Spleen (tissue), 11 donors: ENCODE results near the gene WDR72. TPM values are rescaled to one million over a fixed set of nuclear protein-coding genes. Genes with fewer than 3 reads are reported as not detected.

ENCODE experiments used
- DNase-seq: peaks from one replicate; pipeline ENCODE4 v3.0.0-alpha.2; 2020
- H3K27ac ChIP-seq, 8 donors: fragments of 200-600 bp; sonication (generic) in 7 of 8; 1 replicate in 4 of 8; 2 replicates in 4 of 8; pipeline versions ENCODE4 v1.5.0 to v1.8.0; 2016 to 2021; ENCODE audit warnings: inconsistent platforms in 4 of 8, mild to moderate bottlenecking in 4 of 8, moderate library complexity in 1 of 8
- H3K27me3 ChIP-seq, 7 donors: fragments of 200-600 bp; sonication (generic) in 6 of 7; replicated peaks in 1 of 7; 1 replicate in 4 of 7; 2 replicates in 3 of 7; pipeline versions ENCODE4 v1.5.0 to v1.8.0; 2016 to 2021; ENCODE audit warnings: inconsistent platforms in 3 of 7, mild to moderate bottlenecking in 1 of 7
- H3K36me3 ChIP-seq, 6 donors: fragments of 200-600 bp; sonication (generic) in 5 of 6; 1 replicate in 4 of 6; 2 replicates in 2 of 6; pipeline versions ENCODE4 v1.5.0 to v1.8.0; 2016 to 2021; ENCODE audit warnings: inconsistent platforms in 2 of 6
- H3K4me1 ChIP-seq, 6 donors: fragments of 200-600 bp; sonication (generic) in 5 of 6; 1 replicate in 3 of 6; 2 replicates in 3 of 6; pipeline versions ENCODE4 v1.5.0 to v1.8.0; 2016 to 2021; ENCODE audit warnings: inconsistent platforms in 3 of 6
- H3K4me3 ChIP-seq, 8 donors: fragments of 200-600 bp; sonication (generic) in 7 of 8; 1 replicate in 4 of 8; 2 replicates in 4 of 8; pipeline versions ENCODE4 v1.5.0 to v1.8.0; 2016 to 2021; ENCODE audit warnings: inconsistent platforms in 4 of 8, mild to moderate bottlenecking in 4 of 8, moderate library complexity in 2 of 8
- H3K9me3 ChIP-seq, 8 donors: fragments of 200-600 bp; sonication (generic) in 7 of 8; 1 replicate in 4 of 8; 2 replicates in 4 of 8; pipeline versions ENCODE4 v1.5.0 to v1.8.0; 2016 to 2021; ENCODE audit warnings: inconsistent platforms in 4 of 8
- POLR2A ChIP-seq, 3 donors: fragments of 450-650 bp; IDR thresholded peaks; one replicate each; pipeline ENCODE4 v1.5.1; 2017; ENCODE audit warnings: antibody characterized with exemption in 3 of 3, mild to moderate bottlenecking in 1 of 3
- POLR2AphosphoS5 ChIP-seq, 3 donors: sonication (generic); formaldehyde crosslinking; IDR thresholded peaks; one replicate each; pipeline ENCODE4 v1.5.1; 2017; ENCODE audit warnings: antibody characterized with exemption in 3 of 3
- WGBS, 5 donors: extraction: QIAGEN DNeasy Blood & Tissue Kit in 3 of 5; methylation state at CpG; one replicate each; pipeline versions ENCODE4 v1.1.5 to v1.1.7; 2013 to 2018; 5-methylcytosine and 5-hydroxymethylcytosine counted together
- intact Hi-C: fragments of 100-400 bp; cut with DNase I; formaldehyde crosslinking; loops from one replicate; pipeline ENCODE4 v1.15.0; 2023; ENCODE audit warnings: low total_unique reads
- polyA plus RNA-seq, 3 donors: library from polyadenylated mRNA; stranded (reverse); fragments of 200-250 nt; gene quantifications; one replicate each; pipeline ENCODE4 v1.2.1, GENCODE V29; 2013
- total RNA-seq, 7 donors: library from RNA; depleted of rRNA in 3 of 7; stranded (reverse); fragments of >200 nt in 3 of 7; fragmentation: NEBNext Ultra II Directional in 4 of 7; extraction: Animal tissue kit (Norgen Biotek cat#: 25700) in 4 of 7; gene quantifications; one replicate each; pipeline versions ENCODE4 v1.1.0 to v1.2.1, GENCODE V29; 2016 to 2021
- TF ChIP-seq, protein P1 (sequence below), 11 experiments: fragments of 200-600 bp in 7 of 11; fragments of 450-650 bp in 4 of 11; sonication (generic) in 4 of 11; IDR thresholded peaks in 8 of 11; conservative IDR thresholded peaks in 3 of 11; 1 replicate in 7 of 11; 2 replicates in 4 of 11; pipeline versions ENCODE4 v1.4.0 to v1.8.0; 2016 to 2021; ENCODE audit warnings: antibody characterized with exemption in 11 of 11, inconsistent platforms in 4 of 11, mild to moderate bottlenecking in 1 of 11
- donor health status: healthy with polysubstance abuse.
- donor health status: DM: no; HTN: no; CAD: no; lungs with moderate emphysema.
- donor health status: DM: no; HTN: no; CAD: no.
- donor health status: Bipolar disorder and iron deficiency.
- donor health status: healthy.
- donor health status: DM: no; HTN: no; CAD: no.
- donor health status: DM: yes; HTN: yes; CAD: no.

Gene WDR72
- total and polyA plus RNA-seq, 10 donors = not detected

DNA sequence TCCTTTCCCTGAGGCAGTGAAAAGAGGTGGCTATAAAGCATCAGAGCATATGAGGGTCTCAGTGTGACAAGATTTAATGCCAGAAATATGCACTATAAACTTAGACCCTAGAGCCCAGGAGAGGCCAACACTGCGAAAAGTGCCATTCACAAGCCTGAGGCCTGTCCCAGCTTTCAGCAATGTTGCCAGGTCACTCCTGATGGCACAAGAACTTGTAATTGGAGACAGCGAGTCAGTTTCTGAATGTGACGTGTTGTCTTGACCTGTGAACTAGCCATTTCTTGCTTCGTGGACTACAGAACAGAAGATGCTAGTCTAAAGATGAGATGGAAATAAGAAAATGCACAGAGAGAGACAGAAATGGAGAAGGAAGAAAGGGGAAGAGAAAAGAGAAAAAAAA is 87.9 kb downstream of the WDR72 start:
- no peak overlapping the region for H3K4me3 ChIP-seq
- 69 to 80% (median 75%) methylated on average over 4 of the region's 4 CpGs for WGBS, 5 donors
- intact Hi-C loops = no loop called here
- H3K27ac ChIP-seq = no peak overlapping the region
- no peaks in the 10 kb centered on the region for H3K27me3 ChIP-seq
- no peaks in the 10 kb centered on the region for H3K36me3 ChIP-seq
- DNase-seq = no peak
- TF ChIP-seq, protein P1, sequence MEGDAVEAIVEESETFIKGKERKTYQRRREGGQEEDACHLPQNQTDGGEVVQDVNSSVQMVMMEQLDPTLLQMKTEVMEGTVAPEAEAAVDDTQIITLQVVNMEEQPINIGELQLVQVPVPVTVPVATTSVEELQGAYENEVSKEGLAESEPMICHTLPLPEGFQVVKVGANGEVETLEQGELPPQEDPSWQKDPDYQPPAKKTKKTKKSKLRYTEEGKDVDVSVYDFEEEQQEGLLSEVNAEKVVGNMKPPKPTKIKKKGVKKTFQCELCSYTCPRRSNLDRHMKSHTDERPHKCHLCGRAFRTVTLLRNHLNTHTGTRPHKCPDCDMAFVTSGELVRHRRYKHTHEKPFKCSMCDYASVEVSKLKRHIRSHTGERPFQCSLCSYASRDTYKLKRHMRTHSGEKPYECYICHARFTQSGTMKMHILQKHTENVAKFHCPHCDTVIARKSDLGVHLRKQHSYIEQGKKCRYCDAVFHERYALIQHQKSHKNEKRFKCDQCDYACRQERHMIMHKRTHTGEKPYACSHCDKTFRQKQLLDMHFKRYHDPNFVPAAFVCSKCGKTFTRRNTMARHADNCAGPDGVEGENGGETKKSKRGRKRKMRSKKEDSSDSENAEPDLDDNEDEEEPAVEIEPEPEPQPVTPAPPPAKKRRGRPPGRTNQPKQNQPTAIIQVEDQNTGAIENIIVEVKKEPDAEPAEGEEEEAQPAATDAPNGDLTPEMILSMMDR (IDR thresholded peaks at IDR 0.05 in 8 of 11, conservative IDR thresholded peaks at IDR 0.05 in 3 of 11) = no peak
- TF ChIP-seq POLR2A (IDR thresholded peaks at IDR 0.05) = no peak
- no peak for TF ChIP-seq POLR2AphosphoS5 (IDR thresholded peaks at IDR 0.05)
- H3K4me1 ChIP-seq = no peaks in the 10 kb centered on the region
- H3K9me3 ChIP-seq = no peaks in the 10 kb centered on the region

DNA sequence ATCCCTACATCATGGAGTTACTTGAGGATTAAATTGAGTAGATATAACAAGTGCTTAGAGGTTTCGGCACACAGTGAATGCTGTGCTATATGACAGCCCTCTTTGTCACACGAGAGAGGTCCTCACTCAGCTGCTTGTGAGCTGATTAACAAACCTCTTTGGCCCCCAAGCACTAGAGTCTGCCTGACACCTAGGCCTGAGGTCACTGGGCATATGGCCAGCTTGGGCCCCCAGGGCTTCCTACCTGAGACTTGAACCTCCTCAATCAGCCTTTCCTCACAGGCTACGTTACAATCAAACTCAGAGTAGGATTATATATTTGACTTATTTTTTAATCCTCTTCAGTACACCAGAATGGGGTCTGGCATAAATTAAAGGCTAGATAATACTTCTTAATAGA is 88.8 kb downstream of the WDR72 start:
- Histone ChIP-seq H3K4me3 (no peak overlapping the region), H3K9me3 (no peaks in the 10 kb centered on the region), H3K27ac (no peak overlapping the region), H3K27me3 (no peaks in the 10 kb centered on the region), H3K4me1 (no peaks in the 10 kb centered on the region), H3K36me3 (no peaks in the 10 kb centered on the region)
- intact Hi-C loops = no loop called here
- WGBS, 5 donors = 71 to 89% (median 77%) methylated on average over 3 of the region's 3 CpGs
- DNase-seq = no peak
- TF ChIP-seq POLR2AphosphoS5 (IDR thresholded peaks at IDR 0.05) (no peak), POLR2A (IDR thresholded peaks at IDR 0.05) (no peak)

DNA sequence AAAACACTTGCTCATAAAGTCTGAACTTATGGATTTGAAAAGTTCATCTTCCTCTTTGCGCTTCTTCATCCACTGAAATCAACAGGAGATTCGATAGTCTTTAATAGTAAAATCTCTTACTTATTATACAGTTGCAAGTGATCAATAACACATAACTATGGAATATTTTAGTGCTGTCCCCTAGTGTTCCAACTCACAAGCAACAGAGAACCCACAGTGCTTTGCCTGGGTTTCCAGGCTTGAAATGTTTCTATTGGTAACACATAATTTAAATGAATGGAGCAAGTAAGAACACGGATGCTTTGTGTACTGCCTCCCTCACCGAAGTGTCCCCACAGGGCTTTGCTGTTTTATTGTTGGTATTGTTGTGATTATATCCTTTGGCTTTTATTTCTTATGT is 93.5 kb downstream of the WDR72 start:
- Histone ChIP-seq H3K27me3 (no peaks in the 10 kb centered on the region), H3K4me1 (no peaks in the 10 kb centered on the region), H3K4me3 (no peak overlapping the region), H3K27ac (no peak overlapping the region), H3K36me3 (no peaks in the 10 kb centered on the region), H3K9me3 (no peaks in the 10 kb centered on the region)
- WGBS, 5 donors = 75 to 85% (median 84%) methylated on average over 4 of the region's 4 CpGs
- intact Hi-C loops = no loop called here
- TF ChIP-seq POLR2AphosphoS5 (IDR thresholded peaks at IDR 0.05) (no peak), POLR2A (IDR thresholded peaks at IDR 0.05) (no peak)
- TF ChIP-seq, protein P1 (IDR thresholded peaks at IDR 0.05 in 8 of 11, conservative IDR thresholded peaks at IDR 0.05 in 3 of 11) = no peak
- DNase-seq = no peak

DNA sequence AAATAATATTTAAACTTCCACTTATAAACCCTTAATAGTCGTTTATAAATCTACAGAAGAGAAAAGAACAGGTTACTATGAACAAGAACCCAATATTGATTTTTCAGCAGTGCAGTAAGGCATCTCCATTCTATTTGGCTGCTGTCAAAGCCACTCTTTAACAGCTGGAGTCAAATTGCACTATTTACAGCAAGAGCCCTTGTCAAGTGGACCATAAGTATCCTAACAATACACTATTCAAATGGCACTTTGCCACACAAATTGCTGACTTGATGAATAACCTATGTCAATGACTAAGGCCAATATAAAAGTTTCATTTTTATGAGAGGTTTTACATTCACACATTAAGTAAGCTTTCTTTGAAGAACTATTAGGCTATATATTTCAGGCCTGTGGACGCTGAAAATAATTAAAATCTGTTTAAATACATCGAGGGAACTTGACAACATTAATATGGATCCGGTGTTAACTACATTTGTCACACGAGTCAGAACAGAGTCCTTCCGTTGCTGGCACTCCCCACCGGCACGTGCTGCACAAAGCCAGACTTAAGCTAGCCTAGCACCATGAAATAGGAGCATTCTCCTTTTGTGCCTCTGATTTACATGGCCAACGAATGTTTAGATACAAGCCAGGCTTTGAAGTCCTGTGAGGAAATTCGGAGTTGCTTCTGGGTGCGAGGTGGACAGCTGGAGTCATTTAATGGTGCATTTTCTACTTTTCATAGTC is 100.5 kb downstream of the WDR72 start:
- intact Hi-C loops = no loop called here
- H3K27me3 ChIP-seq = no peaks in the 10 kb centered on the region
- H3K9me3 ChIP-seq = no peaks in the 10 kb centered on the region
- no peaks in the 10 kb centered on the region for H3K4me1 ChIP-seq
- TF ChIP-seq POLR2A (IDR thresholded peaks at IDR 0.05) (no peak), POLR2AphosphoS5 (IDR thresholded peaks at IDR 0.05) (no peak)
- TF ChIP-seq, protein P1 (IDR thresholded peaks at IDR 0.05 in 8 of 11, conservative IDR thresholded peaks at IDR 0.05 in 3 of 11) = no peak
- no peak overlapping the region for H3K4me3 ChIP-seq
- no peak for DNase-seq
- H3K27ac ChIP-seq = no peak overlapping the region
- WGBS, 5 donors = 47 to 68% (median 67%) methylated on average over 11 of the region's 11 CpGs
- no peaks in the 10 kb centered on the region for H3K36me3 ChIP-seq
